GM23338 (cell line): Measurements from ENCODE around the gene CSTPP1. TPM values are rescaled to one million over a fixed set of nuclear protein-coding genes. Genes with fewer than 3 reads are reported as not detected.

Experiments
- ATAC-seq: fragments of 200-7000 bp; cut with Tn5 transposase; 3 replicates; pipeline ENCODE4 v1.9.1; 2020
- DNase-seq: peaks from one replicate; pipeline ENCODE4 v3.0.0-alpha.2; 2015; ENCODE audit warnings: low spot score
- H2AFZ ChIP-seq: fragments of 200-600 bp; sonication (generic); 2 replicates; pipeline ENCODE4 v1.8.0; 2016; ENCODE audit warnings: antibody characterized with exemption, mild to moderate bottlenecking, moderate library complexity
- H3F3A ChIP-seq: fragments of 200-600 bp; sonication (generic); replicated peaks from 2 replicates; pipeline ENCODE4 v1.8.0; 2017; ENCODE audit warnings: antibody characterized with exemption, mixed run types, low read depth
- H3K27ac ChIP-seq: fragments of 200-600 bp; sonication (generic); 2 replicates; pipeline ENCODE4 v1.6.1; 2016; ENCODE audit warnings: low read depth
- H3K27me3 ChIP-seq: fragments of 200-600 bp; sonication (generic); 2 replicates; pipeline ENCODE4 v1.8.0; 2016; ENCODE audit warnings: mild to moderate bottlenecking, mixed run types, moderate library complexity; ENCODE audit not compliant: insufficient read depth
- H3K36me3 ChIP-seq: fragments of 200-600 bp; sonication (generic); 2 replicates; pipeline ENCODE4 v1.8.0; 2016; ENCODE audit warnings: mild to moderate bottlenecking; ENCODE audit not compliant: insufficient read depth
- H3K4me1 ChIP-seq: fragments of 200-600 bp; sonication (generic); 2 replicates; pipeline ENCODE4 v1.8.0; 2016; ENCODE audit warnings: mild to moderate bottlenecking, moderate library complexity; ENCODE audit not compliant: insufficient read depth
- H3K4me2 ChIP-seq: fragments of 200-600 bp; sonication (generic); 2 replicates; pipeline ENCODE4 v1.7.1; 2017; ENCODE audit warnings: mixed run types
- H3K4me3 ChIP-seq: fragments of 200-600 bp; sonication (generic); 2 replicates; pipeline ENCODE4 v1.6.1; 2016; ENCODE audit warnings: mixed run types
- H3K79me2 ChIP-seq: fragments of 200-600 bp; sonication (generic); replicated peaks from 2 replicates; pipeline ENCODE4 v1.8.0; 2017; ENCODE audit warnings: mild to moderate bottlenecking; ENCODE audit not compliant: insufficient read depth
- H3K9me2 ChIP-seq: fragments of 200-600 bp; sonication (generic); 2 replicates; pipeline ENCODE4 v1.8.0; 2017; ENCODE audit not compliant: insufficient read depth
- H4K20me1 ChIP-seq: fragments of 200-600 bp; sonication (generic); replicated peaks from 2 replicates; pipeline ENCODE4 v1.8.0; 2017; ENCODE audit warnings: mild to moderate bottlenecking; ENCODE audit not compliant: insufficient read depth
- H3K27ac Mint-ChIP-seq: 2 replicates; pipeline ENCODE4 v1.8.0; 2020; ENCODE audit warnings: inconsistent platforms, mild to moderate bottlenecking, moderate library complexity, mixed read lengths
- H3K27me3 Mint-ChIP-seq: 3 replicates; pipeline ENCODE4 v1.8.0; 2022; ENCODE audit warnings: low read depth, mild to moderate bottlenecking, moderate library complexity, mixed read lengths, inconsistent platforms; ENCODE audit not compliant: insufficient read depth, poor library complexity
- H3K36me3 Mint-ChIP-seq: 3 replicates; pipeline ENCODE4 v1.8.0; 2021; ENCODE audit warnings: low read depth, mild to moderate bottlenecking, inconsistent platforms, moderate library complexity, mixed read lengths
- H3K4me1 Mint-ChIP-seq: 3 replicates; pipeline ENCODE4 v1.8.0; 2020; ENCODE audit warnings: mild to moderate bottlenecking, inconsistent platforms, mixed read lengths
- H3K4me3 Mint-ChIP-seq: 3 replicates; pipeline ENCODE4 v1.8.0; 2021; ENCODE audit warnings: moderate library complexity, mild to moderate bottlenecking, inconsistent platforms, mixed read lengths
- H3K9me3 Mint-ChIP-seq: 3 replicates; pipeline ENCODE4 v1.8.0; 2020; ENCODE audit warnings: moderate library complexity, mild to moderate bottlenecking, inconsistent platforms, mixed read lengths
- EZH2 ChIP-seq: fragments of 200-600 bp; sonication (generic); IDR thresholded peaks from one replicate; pipeline ENCODE4 v1.8.0; 2017; ENCODE audit warnings: antibody characterized with exemption, mild to moderate bottlenecking, low read depth; ENCODE audit not compliant: unreplicated experiment
- NANOG ChIP-seq: IDR thresholded peaks from 2 replicates; pipeline ENCODE4 v1.6.1; 2016; ENCODE audit warnings: antibody characterized with exemption, borderline replicate concordance
- REST ChIP-seq: IDR thresholded peaks from one replicate; pipeline ENCODE4 v1.6.1; 2018; ENCODE audit warnings: antibody characterized with exemption; ENCODE audit not compliant: unreplicated experiment
- STAT1 ChIP-seq: IDR thresholded peaks from one replicate; pipeline ENCODE4 v1.6.1; 2016; ENCODE audit warnings: antibody characterized with exemption; ENCODE audit not compliant: unreplicated experiment
- ZNF331 ChIP-seq: fragments of 250-450 bp; sonication (Bioruptor Pico); IDR thresholded peaks from 2 replicates; pipeline ENCODE4 v1.5.0; 2020; ENCODE audit warnings: low read depth, mild to moderate bottlenecking, moderate library complexity
- ZNF462 ChIP-seq: fragments of 250-450 bp; sonication (Bioruptor Pico); IDR thresholded peaks from 2 replicates; pipeline ENCODE4 v1.5.0; 2020; ENCODE audit warnings: mild to moderate bottlenecking, moderate library complexity
- polyA plus RNA-seq: library from polyadenylated mRNA; unstranded; fragments of >200 nt; fragmentation: Nextera tagmentation; extraction: Ambion mirVana; gene quantifications from 2 replicates; pipeline ENCODE4 v1.2.1, GENCODE V29; 2016
- total RNA-seq: library from RNA; depleted of rRNA; stranded (reverse); fragments of >200 nt; shearing (Covaris generic); gene quantifications from 2 replicates; pipeline ENCODE4 v1.2.3, GENCODE V29; 2014

CSTPP1 gene
- total and polyA plus RNA-seq, 2 experiments from 2014 or later, result 23.5 to 42.6 TPM

GRCh38 chr11:47183031-47183856 lies 246.7 kb downstream of the CSTPP1 start:
- no peak overlapping the region for H3K27ac ChIP-seq
- Mint-ChIP-seq H3K4me1 (peaks cover 20% of the 10 kb centered on the region), H3K9me3 (no peaks in the 10 kb centered on the region), H3K27ac (no peak overlapping the region), H3K4me3 (no peak overlapping the region; the same call in 2 of the 3 replicates), H3K36me3 (peaks cover 9% of the 10 kb centered on the region; the same call in 1 of the 3 replicates), H3K27me3 (peaks cover 19% of the 10 kb centered on the region)
- peaks cover 26% of the 10 kb centered on the region for H3F3A ChIP-seq
- H4K20me1 ChIP-seq, result no peaks in the 10 kb centered on the region; the same call in 1 of the 2 replicates
- peaks cover 15% of the 10 kb centered on the region for H3K4me1 ChIP-seq
- H3K27me3 ChIP-seq, result peaks cover 8% of the 10 kb centered on the region
- no peak overlapping the region for H3K4me2 ChIP-seq
- H3K9me2 ChIP-seq, result no peaks in the 10 kb centered on the region
- no peaks in the 10 kb centered on the region for H3K36me3 ChIP-seq
- TF ChIP-seq EZH2 (no peak), ZNF462 (CRISPR knock-in tag) (no peak), STAT1 (no peak), REST (no peak), NANOG (no peak), ZNF331 (CRISPR knock-in tag) (no peak)
- peaks cover 24% of the 10 kb centered on the region for H3K79me2 ChIP-seq
- no peak overlapping the region for H2AFZ ChIP-seq
- no peak overlapping the region for H3K4me3 ChIP-seq
- no peak for ATAC-seq
- DNase-seq, result no peak
